ENCODE data around the gene SLC29A2. TPM values are rescaled to one million over a fixed set of nuclear protein-coding genes. Genes with fewer than 3 reads are reported as not detected.

SLC29A2 gene
- total RNA-seq, 1 donor from 2014 or later, result 2.8 TPM

DNA sequence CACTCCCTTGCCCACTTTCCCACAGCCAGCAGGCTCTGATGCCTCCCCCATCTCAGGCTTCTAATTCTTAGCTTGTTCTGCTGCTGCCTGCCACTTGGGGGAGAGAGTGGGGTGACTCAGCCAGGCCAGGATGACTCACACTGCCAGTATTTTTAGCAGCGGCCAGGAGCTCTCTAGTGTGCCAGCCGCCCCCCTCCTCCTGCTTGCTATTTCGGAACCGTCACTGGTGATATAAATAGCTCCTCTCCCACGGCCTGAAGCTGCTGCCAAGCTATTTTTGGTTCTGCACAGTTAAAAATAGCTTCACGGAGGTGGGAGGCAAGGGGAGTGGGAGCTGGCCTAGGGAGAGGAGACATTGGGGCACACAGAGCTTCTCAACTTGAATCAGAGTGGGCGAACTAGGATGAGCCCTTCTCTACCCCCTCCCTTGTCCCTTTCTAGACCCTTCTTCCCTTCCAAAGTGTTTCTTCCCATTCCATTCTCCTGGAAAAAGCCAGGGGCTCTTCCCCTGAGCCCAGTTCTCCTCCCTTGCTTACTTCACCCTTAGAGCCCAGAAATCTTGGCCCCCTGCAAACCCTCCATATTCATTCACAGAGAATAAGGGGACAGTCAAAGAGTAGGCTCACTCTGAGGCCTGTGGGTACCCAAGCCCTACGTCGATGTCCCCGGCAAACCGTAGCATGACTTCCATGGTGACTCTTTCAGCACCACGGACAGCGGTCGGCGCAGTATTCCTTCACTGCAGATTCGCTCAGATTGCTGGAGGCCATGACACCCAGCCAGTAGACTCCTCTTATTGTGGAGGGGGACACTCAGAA is 46.8 kb upstream of the SLC29A2 start:
- H3K27me3 Mint-ChIP-seq (ENCODE audit: unreplicated experiment), result peaks cover 28% of the 10 kb centered on the region
- H3K27ac Mint-ChIP-seq (ENCODE audit: unreplicated experiment), result peak overlapping the region; percentile 48

DNA sequence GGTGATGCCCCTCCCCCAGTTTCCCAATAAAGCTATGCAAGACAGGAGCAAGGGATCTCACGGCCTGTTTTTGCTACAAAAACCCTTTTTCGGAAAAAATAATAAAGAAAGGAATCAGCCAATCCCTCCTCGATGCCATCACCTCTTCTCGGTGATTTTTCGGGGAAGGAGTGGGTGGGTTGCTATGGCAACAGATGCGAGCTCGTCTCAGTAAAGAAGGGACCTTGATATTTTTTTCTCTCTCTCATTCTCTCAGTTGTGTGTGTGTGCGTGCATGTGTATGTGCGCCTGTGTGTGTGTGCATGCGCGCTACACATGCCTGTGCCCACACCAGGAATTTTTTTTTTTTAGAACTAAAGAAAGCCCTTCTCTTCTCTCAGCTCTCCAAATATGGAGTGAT is 45.4 kb upstream of the SLC29A2 start:
- no peak overlapping the region for H3K27ac Mint-ChIP-seq (ENCODE audit: unreplicated experiment)
- H3K4me1 Mint-ChIP-seq (ENCODE audit: low read depth, unreplicated experiment), result peaks cover 23% of the 10 kb centered on the region
- no peak overlapping the region for H3K4me3 Mint-ChIP-seq (ENCODE audit: unreplicated experiment)
- TF ChIP-seq, protein P1, sequence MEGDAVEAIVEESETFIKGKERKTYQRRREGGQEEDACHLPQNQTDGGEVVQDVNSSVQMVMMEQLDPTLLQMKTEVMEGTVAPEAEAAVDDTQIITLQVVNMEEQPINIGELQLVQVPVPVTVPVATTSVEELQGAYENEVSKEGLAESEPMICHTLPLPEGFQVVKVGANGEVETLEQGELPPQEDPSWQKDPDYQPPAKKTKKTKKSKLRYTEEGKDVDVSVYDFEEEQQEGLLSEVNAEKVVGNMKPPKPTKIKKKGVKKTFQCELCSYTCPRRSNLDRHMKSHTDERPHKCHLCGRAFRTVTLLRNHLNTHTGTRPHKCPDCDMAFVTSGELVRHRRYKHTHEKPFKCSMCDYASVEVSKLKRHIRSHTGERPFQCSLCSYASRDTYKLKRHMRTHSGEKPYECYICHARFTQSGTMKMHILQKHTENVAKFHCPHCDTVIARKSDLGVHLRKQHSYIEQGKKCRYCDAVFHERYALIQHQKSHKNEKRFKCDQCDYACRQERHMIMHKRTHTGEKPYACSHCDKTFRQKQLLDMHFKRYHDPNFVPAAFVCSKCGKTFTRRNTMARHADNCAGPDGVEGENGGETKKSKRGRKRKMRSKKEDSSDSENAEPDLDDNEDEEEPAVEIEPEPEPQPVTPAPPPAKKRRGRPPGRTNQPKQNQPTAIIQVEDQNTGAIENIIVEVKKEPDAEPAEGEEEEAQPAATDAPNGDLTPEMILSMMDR (IDR thresholded peaks at IDR 0.05; ENCODE audit: partially characterized antibody, unreplicated experiment), result no peak
- H3K9me3 Mint-ChIP-seq (ENCODE audit: unreplicated experiment), result peaks cover 15% of the 10 kb centered on the region
- H3K27me3 Mint-ChIP-seq (ENCODE audit: unreplicated experiment), result peaks cover 19% of the 10 kb centered on the region
- no peak for DNase-seq
- H3K36me3 Mint-ChIP-seq (ENCODE audit: unreplicated experiment), result no peaks in the 10 kb centered on the region

More for the DNA sequence above, 46.8 kb upstream of the SLC29A2 start:
- peak; percentile 69 for DNase-seq
- H3K9me3 Mint-ChIP-seq (ENCODE audit: unreplicated experiment), result peaks cover 14% of the 10 kb centered on the region
- H3K4me3 Mint-ChIP-seq (ENCODE audit: unreplicated experiment), result peak overlapping the region; percentile 79
- H3K36me3 Mint-ChIP-seq (ENCODE audit: unreplicated experiment), result no peaks in the 10 kb centered on the region
- peaks cover 23% of the 10 kb centered on the region for H3K4me1 Mint-ChIP-seq (ENCODE audit: low read depth, unreplicated experiment)
- TF ChIP-seq, protein P1 (IDR thresholded peaks at IDR 0.05; ENCODE audit: partially characterized antibody, unreplicated experiment), result peak; percentile 24

DNA sequence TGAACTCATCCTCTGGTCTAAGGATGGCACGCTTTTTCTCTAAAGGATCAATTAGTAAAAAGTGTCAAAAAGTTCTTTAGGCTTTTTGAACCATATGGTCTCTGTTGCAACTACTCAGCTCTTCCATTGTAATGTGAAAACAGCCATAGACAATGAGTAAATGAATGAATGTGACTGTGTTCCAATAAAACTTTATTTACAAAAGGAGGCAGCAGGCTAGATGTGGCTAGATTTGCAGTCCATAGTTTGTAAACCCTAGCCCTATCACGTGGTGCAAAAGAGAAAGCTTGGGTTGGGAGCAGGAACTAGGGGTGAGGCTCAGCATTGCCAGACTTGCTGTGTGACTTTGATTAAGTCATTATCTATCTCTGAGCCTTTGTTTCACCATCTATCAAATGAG is 43.9 kb upstream of the SLC29A2 start:
- TF ChIP-seq, protein P1 (IDR thresholded peaks at IDR 0.05; ENCODE audit: partially characterized antibody, unreplicated experiment), result no peak
- no peak overlapping the region for H3K27ac Mint-ChIP-seq (ENCODE audit: unreplicated experiment)
- peaks cover 26% of the 10 kb centered on the region for H3K4me1 Mint-ChIP-seq (ENCODE audit: low read depth, unreplicated experiment)
- H3K36me3 Mint-ChIP-seq (ENCODE audit: unreplicated experiment), result no peaks in the 10 kb centered on the region
- no peak overlapping the region for H3K4me3 Mint-ChIP-seq (ENCODE audit: unreplicated experiment)
- H3K27me3 Mint-ChIP-seq (ENCODE audit: unreplicated experiment), result peaks cover 15% of the 10 kb centered on the region
- H3K9me3 Mint-ChIP-seq (ENCODE audit: unreplicated experiment), result peaks cover 18% of the 10 kb centered on the region
- no peak for DNase-seq

DNA sequence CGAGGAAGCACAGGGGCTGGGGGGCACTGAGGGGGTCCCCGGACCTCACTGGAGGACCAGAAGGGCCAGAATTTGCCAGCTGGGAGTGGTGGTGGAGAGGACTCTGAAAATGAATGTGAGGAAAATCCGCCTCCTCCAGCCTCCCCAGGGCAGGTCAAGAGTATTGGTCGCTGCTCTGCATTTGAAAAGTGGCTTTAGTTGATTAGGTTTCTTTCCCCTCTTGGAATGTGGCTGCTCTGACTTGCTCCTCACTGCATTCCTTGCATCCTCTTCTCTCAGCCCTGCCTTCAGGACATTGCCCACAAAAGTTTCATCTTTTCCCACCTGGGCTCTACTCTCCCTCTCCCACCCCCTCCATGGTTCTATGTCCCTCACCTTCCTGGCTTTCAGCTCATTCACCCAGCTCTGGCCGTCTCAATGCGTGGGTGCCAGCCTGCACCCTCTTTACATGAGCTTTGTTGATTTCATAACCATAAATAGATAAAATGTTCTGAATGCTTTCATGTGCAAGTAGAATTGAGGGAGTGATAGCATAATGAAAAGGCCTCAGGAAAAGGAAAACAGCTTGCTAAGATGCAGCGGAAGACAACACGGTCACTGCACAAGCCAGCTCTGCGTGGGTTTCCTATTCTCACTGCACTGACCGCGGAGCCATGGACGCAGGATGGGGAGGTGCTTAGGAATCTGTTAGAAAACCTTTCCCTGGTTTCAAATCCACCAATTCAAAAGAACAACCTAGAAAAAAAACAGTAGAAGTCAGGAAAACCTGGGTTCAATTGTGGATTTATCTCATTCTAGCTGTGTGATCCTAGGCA is 42.8 kb upstream of the SLC29A2 start:
- peaks cover 24% of the 10 kb centered on the region for H3K4me1 Mint-ChIP-seq (ENCODE audit: low read depth, unreplicated experiment)
- no peak overlapping the region for H3K27ac Mint-ChIP-seq (ENCODE audit: unreplicated experiment)
- peaks cover 13% of the 10 kb centered on the region for H3K27me3 Mint-ChIP-seq (ENCODE audit: unreplicated experiment)

More for the DNA sequence above, 42.8 kb upstream of the SLC29A2 start:
- Mint-ChIP-seq H3K9me3 (ENCODE audit: unreplicated experiment) (peaks cover 16% of the 10 kb centered on the region), H3K4me3 (ENCODE audit: unreplicated experiment) (no peak overlapping the region), H3K36me3 (ENCODE audit: unreplicated experiment) (no peaks in the 10 kb centered on the region)
- DNase-seq, result no peak
- TF ChIP-seq, protein P1 (IDR thresholded peaks at IDR 0.05; ENCODE audit: partially characterized antibody, unreplicated experiment), result no peak
